Astrocyte of the cerebellum (primary cell): Measurements from ENCODE around the gene PRDX5.
A peak's percentile ranks its signal among the peaks of the same experiment; 100 is the strongest.

Source experiments
- DNase-seq: peaks from one replicate; pipeline ENCODE4 v3.0.0-alpha.2; 2011; ENCODE audit warnings: low read depth
- H3K4me3 ChIP-seq: 2 replicates; pipeline ENCODE4 v1.5.1; 2011; ENCODE audit warnings: mild to moderate bottlenecking, low read depth, low read length, moderate library complexity
- CTCF ChIP-seq: IDR thresholded peaks from 2 replicates; pipeline ENCODE4 v1.5.1; 2012; ENCODE audit warnings: low read length, low read depth, moderate library complexity, mild to moderate bottlenecking; ENCODE audit errors: missing control alignments
- in situ Hi-C: cut with HindIII; loops from 2 replicates; pipeline ENCODE4 v1.10.0; 2017; ENCODE audit warnings: low sequenced_read_pairs

The PRDX5 gene

GRCh38 chr11:64341851-64342791 lies 24.2 kb downstream of the PRDX5 start:
- in situ Hi-C loops = no loop called here
- DNase-seq = peak; percentile 33
- H3K4me3 ChIP-seq = peak overlapping the region; percentile 24
- TF ChIP-seq CTCF = peak; percentile 47

- in situ Hi-C loops = no loop called here
- TF ChIP-seq CTCF = no peak
- H3K4me3 ChIP-seq = no peak overlapping the region
- no peak for DNase-seq
These were observed 25.2 kb downstream of the PRDX5 start for GRCh38 chr11:64342869-64343745.

- DNase-seq = no peak
- in situ Hi-C loops = no loop called here
- TF ChIP-seq CTCF = no peak
- no peak overlapping the region for H3K4me3 ChIP-seq
These were observed 26.0 kb downstream of the PRDX5 start for GRCh38 chr11:64343767-64344559.

GRCh38 chr11:64344787-64345186 lies 26.9 kb downstream of the PRDX5 start:
- TF ChIP-seq CTCF = no peak
- DNase-seq = no peak

GRCh38 chr11:64347193-64347867 lies 29.4 kb downstream of the PRDX5 start:
- no peak for DNase-seq
- no peak overlapping the region for H3K4me3 ChIP-seq
- no peak for TF ChIP-seq CTCF
- in situ Hi-C loops = no loop called here

More at GRCh38 chr11:64344787-64345186, 26.9 kb downstream of the PRDX5 start:
- in situ Hi-C loops = no loop called here
- no peak overlapping the region for H3K4me3 ChIP-seq
